CD4-positive, alpha-beta memory T cell (primary cell): ENCODE results near the gene BMAL1. TPM values are rescaled to one million over a fixed set of nuclear protein-coding genes. Genes with fewer than 3 reads are reported as not detected.

ENCODE experiments used
- CTCF ChIA-PET: fragments of 350-600 bp; sonication (Branson Sonifier 250); formaldehyde crosslinking; loops from one replicate; lab custom pipeline; 2021; ENCODE audit warnings: inconsistent platforms; ENCODE audit not compliant: partially characterized antibody; lab: Charles Lee
- POLR2A ChIA-PET: fragments of 350-600 bp; sonication (Branson Sonifier 250); formaldehyde crosslinking; loops from one replicate; lab custom pipeline; 2021; ENCODE audit not compliant: partially characterized antibody; lab: Charles Lee
- DNase-seq, 5 donors: peaks; one replicate each; pipeline versions ENCODE4 v3.0.0 to v3.0.0-alpha.2; 2020 to 2022; ENCODE audit warnings: mixed read lengths in 1 of 5
- H3K27ac ChIP-seq: one replicate; pipeline ENCODE4 v1.7.0; 2013; ENCODE audit warnings: low read depth, low read length
- H3K27me3 ChIP-seq: 2 replicates; pipeline ENCODE4 v1.7.0; 2013; ENCODE audit warnings: mild to moderate bottlenecking, low read length, moderate library complexity; ENCODE audit not compliant: insufficient read depth
- H3K36me3 ChIP-seq: 2 replicates; pipeline ENCODE4 v1.7.0; 2013; ENCODE audit warnings: mild to moderate bottlenecking, low read length, moderate library complexity; ENCODE audit not compliant: insufficient read depth
- H3K4me1 ChIP-seq: 2 replicates; pipeline ENCODE4 v1.7.0; 2013; ENCODE audit warnings: mild to moderate bottlenecking, low read length, moderate library complexity; ENCODE audit not compliant: insufficient read depth
- H3K4me3 ChIP-seq, 2 donors: one replicate each; pipeline ENCODE4 v1.7.0; 2013; ENCODE audit warnings: low read length in 2 of 2, mild to moderate bottlenecking in 1 of 2
- H3K9me3 ChIP-seq, 2 donors: one replicate each; pipeline ENCODE4 v1.7.0; 2013; ENCODE audit warnings: low read length in 2 of 2, control low read depth in 1 of 2; ENCODE audit not compliant: control insufficient read depth in 1 of 2
- H3K27ac Mint-ChIP-seq, 7 donors: one replicate each; pipeline ENCODE4 v1.8.0; 2020 to 2021; ENCODE audit warnings: mixed read lengths in 7 of 7, mild to moderate bottlenecking in 6 of 7, inconsistent platforms in 3 of 7, moderate library complexity in 3 of 7
- H3K27me3 Mint-ChIP-seq, 2 donors: one replicate each; pipeline ENCODE4 v1.8.0; 2020 to 2021; ENCODE audit warnings: mixed read lengths in 2 of 2
- H3K36me3 Mint-ChIP-seq, 2 donors: one replicate each; pipeline ENCODE4 v1.8.0; 2020 to 2021; ENCODE audit warnings: mixed read lengths in 2 of 2, inconsistent platforms in 1 of 2, mild to moderate bottlenecking in 1 of 2
- H3K4me1 Mint-ChIP-seq, 4 donors: one replicate each; pipeline ENCODE4 v1.8.0; 2020 to 2021; ENCODE audit warnings: mixed read lengths in 4 of 4, mild to moderate bottlenecking in 1 of 4
- H3K4me3 Mint-ChIP-seq, 8 donors: one replicate each; pipeline ENCODE4 v1.8.0; 2020 to 2021; ENCODE audit warnings: mixed read lengths in 8 of 8, mild to moderate bottlenecking in 7 of 8, moderate library complexity in 6 of 8, inconsistent platforms in 3 of 8
- H3K9me3 Mint-ChIP-seq, 8 donors: one replicate each; pipeline ENCODE4 v1.8.0; 2020 to 2021; ENCODE audit warnings: mixed read lengths in 8 of 8, mild to moderate bottlenecking in 5 of 8, inconsistent platforms in 3 of 8, moderate library complexity in 1 of 8
- intact Hi-C: fragments of 100-400 bp; cut with micrococcal nuclease; formaldehyde crosslinking; loops from one replicate; pipeline ENCODE4 v1.15.1; 2023
- polyA plus RNA-seq, 2 donors: library from polyadenylated mRNA; unstranded; fragments of 300-500 nt; fragmentation: Illumina TruSeq; gene quantifications; one replicate each; pipeline ENCODE4 v1.2.3, GENCODE V29; 2021
- total RNA-seq, 2 experiments: library from RNA; stranded (reverse); gene quantifications; one replicate each; pipeline ENCODE4 v1.2.3, GENCODE V29; 2021

The BMAL1 gene
- total and polyA plus RNA-seq, 4 experiments from 2014 or later, result 18.8 to 112 (median 69.9) TPM

DNA sequence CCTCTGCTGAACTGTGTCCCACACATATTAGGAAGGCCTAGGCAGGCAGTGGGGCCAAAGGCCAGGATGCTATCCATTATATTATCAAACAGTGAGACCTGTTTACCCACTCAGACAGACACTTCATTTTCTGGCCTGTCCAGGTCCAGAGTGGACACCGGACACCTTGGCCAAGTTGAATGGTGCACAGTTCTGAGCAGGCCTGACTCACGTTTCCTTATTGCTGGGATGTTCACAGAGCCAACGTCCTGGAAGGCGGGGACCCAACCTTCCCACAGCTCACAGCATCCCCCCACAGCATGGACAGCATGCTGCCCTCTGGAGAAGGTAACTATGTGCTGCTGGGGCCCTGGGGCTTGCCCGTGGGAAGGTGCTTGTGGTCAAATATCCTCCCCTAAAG lies 98.8 kb downstream of the BMAL1 start:
- intact Hi-C loops, result no loop called here
- H3K27ac Mint-ChIP-seq, result peak overlapping the region in 2 of 7 donors; percentile 62 to 68
- Histone ChIP-seq H3K9me3 (no peaks in the 10 kb centered on the region), H3K4me1 (no peaks in the 10 kb centered on the region), H3K4me3 (no peak overlapping the region), H3K36me3 (peaks cover 90% of the 10 kb centered on the region), H3K27ac (no peak overlapping the region), H3K27me3 (no peaks in the 10 kb centered on the region)
- POLR2A ChIA-PET, result no interaction called here
- H3K36me3 Mint-ChIP-seq, result peaks cover 58 to 79% of the 10 kb centered on the region in 2 donors
- no peak overlapping the region for H3K4me3 Mint-ChIP-seq
- H3K9me3 Mint-ChIP-seq, result no peaks in the 10 kb centered on the region
- CTCF ChIA-PET, result interaction anchor here (1.0 to 1.3 kb wide), 2 partner anchors 9 to 33 kb away, joined by 3 to 8 read pairs; no protein-coding TSS in a partner anchor
- no peak for DNase-seq
- H3K4me1 Mint-ChIP-seq, result peaks cover 0 to 2% (median 0%) of the 10 kb centered on the region in 4 donors
- no peaks in the 10 kb centered on the region for H3K27me3 Mint-ChIP-seq

GRCh38 chr11:13376838-13377237 lies 99.2 kb downstream of the BMAL1 start:
- Histone ChIP-seq H3K36me3 (peaks cover 90% of the 10 kb centered on the region), H3K9me3 (no peaks in the 10 kb centered on the region), H3K27ac (no peak overlapping the region), H3K27me3 (no peaks in the 10 kb centered on the region), H3K4me1 (no peaks in the 10 kb centered on the region), H3K4me3 (no peak overlapping the region)
- Mint-ChIP-seq H3K9me3 (no peaks in the 10 kb centered on the region), H3K4me1 (peaks cover 0 to 2% (median 0%) of the 10 kb centered on the region in 4 donors), H3K27me3 (no peaks in the 10 kb centered on the region), H3K4me3 (no peak overlapping the region), H3K27ac (peak overlapping the region in 5 of 7 donors; percentile 1 to 68 (median 53)), H3K36me3 (peaks cover 63 to 84% of the 10 kb centered on the region in 2 donors)
- intact Hi-C loops, result no loop called here
- POLR2A ChIA-PET, result no interaction called here
- no peak for DNase-seq
- CTCF ChIA-PET, result interaction anchor here (1.0 kb wide), 1 partner anchor 33 kb away, joined by 3 read pairs; no protein-coding TSS in a partner anchor

- Histone ChIP-seq H3K4me3 (no peak overlapping the region), H3K9me3 (no peaks in the 10 kb centered on the region), H3K36me3 (peaks cover 76% of the 10 kb centered on the region), H3K27me3 (no peaks in the 10 kb centered on the region), H3K4me1 (no peaks in the 10 kb centered on the region), H3K27ac (no peak overlapping the region)
- CTCF ChIA-PET, result interaction anchor here (1.3 to 1.5 kb wide), 2 partner anchors 9 to 42 kb away, joined by 3 read pairs; no protein-coding TSS in a partner anchor
- H3K27me3 Mint-ChIP-seq, result no peaks in the 10 kb centered on the region
- no peaks in the 10 kb centered on the region for H3K9me3 Mint-ChIP-seq
- peak overlapping the region in 4 of 7 donors; percentile 6 to 58 (median 26) for H3K27ac Mint-ChIP-seq
- H3K36me3 Mint-ChIP-seq, result peaks cover 72 to 96% of the 10 kb centered on the region in 2 donors
- no peak overlapping the region for H3K4me3 Mint-ChIP-seq
- intact Hi-C loops, result no loop called here
- POLR2A ChIA-PET, result no interaction called here
- peaks cover 0 to 2% (median 0%) of the 10 kb centered on the region in 4 donors for H3K4me1 Mint-ChIP-seq
- DNase-seq, result no peak
These were observed 100.7 kb downstream of the BMAL1 start for GRCh38 chr11:13378316-13378715.

DNA sequence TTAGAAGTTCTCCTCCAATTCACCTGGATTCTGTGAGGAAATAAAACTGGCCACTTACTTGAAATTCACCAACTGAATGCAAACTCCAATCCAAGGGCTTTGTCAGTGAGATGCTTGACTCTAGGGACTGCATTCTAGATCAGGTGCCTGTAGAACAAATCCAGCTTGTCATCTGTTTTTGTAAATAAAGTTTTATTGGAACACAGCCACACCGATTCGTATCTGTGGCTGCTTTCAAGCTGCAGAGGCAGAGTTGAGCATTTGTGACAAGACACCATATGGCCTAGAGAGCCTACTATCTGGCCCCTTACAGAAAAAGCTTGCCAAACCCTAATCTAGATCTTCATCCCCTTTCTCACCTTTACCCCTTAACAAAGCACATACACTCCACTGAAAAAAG lies 103.1 kb downstream of the BMAL1 start:
- no peak for DNase-seq
- H3K27me3 ChIP-seq, result no peaks in the 10 kb centered on the region
- H3K9me3 ChIP-seq, result no peaks in the 10 kb centered on the region
- intact Hi-C loops, result no loop called here
- Mint-ChIP-seq H3K27ac (peak overlapping the region in 4 of 7 donors; percentile 57 to 75 (median 71)), H3K36me3 (peaks cover 51 to 92% of the 10 kb centered on the region in 2 donors), H3K4me1 (peaks cover 0 to 1% (median 0%) of the 10 kb centered on the region in 4 donors), H3K27me3 (no peaks in the 10 kb centered on the region), H3K9me3 (no peaks in the 10 kb centered on the region), H3K4me3 (no peak overlapping the region)
- no peak overlapping the region for H3K27ac ChIP-seq
- no peak overlapping the region for H3K4me3 ChIP-seq
- H3K36me3 ChIP-seq, result peaks cover 61% of the 10 kb centered on the region
- H3K4me1 ChIP-seq, result no peaks in the 10 kb centered on the region
- ChIA-PET CTCF (interaction anchor here (1.0 to 1.6 kb wide), 2 partner anchors 14 to 35 kb away, joined by 3 to 4 read pairs; no protein-coding TSS in a partner anchor), POLR2A (no interaction called here)

DNA sequence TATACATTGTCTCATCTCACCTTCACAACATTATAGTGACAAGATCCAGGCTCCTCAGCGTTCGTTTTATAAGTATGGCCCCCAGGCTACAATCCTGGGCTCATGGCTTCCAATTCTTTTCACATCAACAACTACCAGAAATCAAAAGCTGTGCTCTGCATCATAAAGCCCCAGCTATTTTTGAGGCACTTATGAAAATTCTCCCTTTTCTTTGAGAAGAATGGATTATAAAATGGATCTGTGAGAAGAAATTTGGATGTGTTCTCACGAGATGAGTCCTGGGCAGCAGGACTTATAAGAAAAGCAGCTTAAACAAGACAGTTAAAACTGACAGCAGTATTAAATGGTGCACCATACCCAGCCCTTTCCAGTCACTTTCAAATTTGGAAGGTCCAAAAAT lies 105.2 kb downstream of the BMAL1 start:
- H3K27ac Mint-ChIP-seq, result peak overlapping the region in 5 of 7 donors; percentile 16 to 77 (median 36)
- CTCF ChIA-PET, result interaction anchor here (1.0 to 2.2 kb wide), 6 partner anchors 16 to 419 kb away, joined by 3 to 5 read pairs (median 4); no protein-coding TSS in a partner anchor

DNA sequence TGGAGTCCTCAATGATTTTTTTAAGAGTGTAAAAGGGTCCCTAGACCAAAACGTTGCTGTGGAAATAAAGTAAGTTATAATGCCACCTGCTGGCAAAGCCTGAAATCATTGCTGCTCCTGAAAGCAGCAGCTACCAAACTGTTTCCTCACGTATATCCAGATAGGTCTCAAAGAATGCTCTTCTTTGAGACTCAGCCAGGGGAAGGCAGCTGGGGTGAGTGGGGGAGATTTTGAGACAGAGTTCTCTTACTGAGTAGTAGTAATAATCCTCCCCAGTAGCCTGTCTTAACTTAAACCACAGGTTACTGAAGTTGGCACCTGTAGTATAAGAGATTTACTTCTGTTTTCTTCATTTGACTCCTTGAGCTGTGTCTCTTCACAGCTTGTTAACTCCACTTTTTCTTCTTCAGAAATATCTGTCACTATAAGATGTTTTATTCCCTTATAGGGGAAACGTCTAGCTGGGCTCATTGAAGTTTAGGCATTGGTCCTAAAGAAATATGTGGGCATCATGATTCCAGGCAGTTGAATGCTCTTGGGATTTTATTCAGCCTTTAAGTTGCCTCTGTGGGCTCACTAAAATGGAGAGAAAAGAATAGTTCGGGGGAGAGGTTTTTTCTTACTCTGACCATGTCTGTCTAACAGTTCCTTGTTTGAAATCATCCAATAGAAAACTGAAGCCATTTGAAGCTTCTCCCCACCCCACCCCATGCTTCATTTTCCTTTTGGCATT lies 107.5 kb downstream of the BMAL1 start:
- H3K27me3 Mint-ChIP-seq, result no peaks in the 10 kb centered on the region
- peak in 2 of 5 donors; percentile 11 to 16 for DNase-seq
- CTCF ChIA-PET, result interaction anchor here (0.8 to 2.3 kb wide), 17 partner anchors 9 to 202 kb away, joined by 3 to 8 read pairs (median 4); partner anchors contain the start of gene BTBD10
- no peaks in the 10 kb centered on the region for H3K9me3 Mint-ChIP-seq
- no peak overlapping the region for H3K4me3 Mint-ChIP-seq
- peaks cover 0 to 1% (median 0%) of the 10 kb centered on the region in 4 donors for H3K4me1 Mint-ChIP-seq
- POLR2A ChIA-PET, result no interaction called here
- Histone ChIP-seq H3K4me3 (no peak overlapping the region), H3K4me1 (no peaks in the 10 kb centered on the region), H3K36me3 (peaks cover 50% of the 10 kb centered on the region), H3K9me3 (no peaks in the 10 kb centered on the region), H3K27me3 (no peaks in the 10 kb centered on the region), H3K27ac (no peak overlapping the region)
- intact Hi-C loops, result loop anchor here (1.0 kb wide), 1 partner anchor 202 kb away; no protein-coding TSS in a partner anchor
- H3K27ac Mint-ChIP-seq, result peak overlapping the region; percentile 4 to 68 (median 57)
- peaks cover 48 to 89% of the 10 kb centered on the region in 2 donors for H3K36me3 Mint-ChIP-seq

More for the DNA sequence above, 105.2 kb downstream of the BMAL1 start:
- Mint-ChIP-seq H3K4me1 (peaks cover 0 to 1% (median 0%) of the 10 kb centered on the region in 4 donors), H3K4me3 (no peak overlapping the region), H3K9me3 (no peaks in the 10 kb centered on the region), H3K36me3 (peaks cover 43 to 91% of the 10 kb centered on the region in 2 donors), H3K27me3 (no peaks in the 10 kb centered on the region)
- H3K9me3 ChIP-seq, result no peaks in the 10 kb centered on the region
- POLR2A ChIA-PET, result no interaction called here
- H3K27me3 ChIP-seq, result no peaks in the 10 kb centered on the region
- H3K4me1 ChIP-seq, result no peaks in the 10 kb centered on the region
- H3K27ac ChIP-seq, result no peak overlapping the region
- peaks cover 59% of the 10 kb centered on the region for H3K36me3 ChIP-seq
- H3K4me3 ChIP-seq, result no peak overlapping the region
- intact Hi-C loops, result no loop called here
- DNase-seq, result no peak

- Mint-ChIP-seq H3K4me1 (peaks cover 0 to 1% (median 0%) of the 10 kb centered on the region in 4 donors), H3K27me3 (no peaks in the 10 kb centered on the region), H3K27ac (peak overlapping the region in 4 of 7 donors; percentile 21 to 75 (median 46)), H3K36me3 (peaks cover 42 to 80% of the 10 kb centered on the region in 2 donors), H3K4me3 (no peak overlapping the region), H3K9me3 (no peaks in the 10 kb centered on the region)
- no peak for DNase-seq
- H3K36me3 ChIP-seq, result peaks cover 43% of the 10 kb centered on the region
- H3K9me3 ChIP-seq, result no peaks in the 10 kb centered on the region
- no peaks in the 10 kb centered on the region for H3K27me3 ChIP-seq
- ChIA-PET POLR2A (no interaction called here), CTCF (interaction anchor here (1.1 to 2.3 kb wide), 6 partner anchors 11 to 81 kb away, joined by 3 to 8 read pairs (median 4); no protein-coding TSS in a partner anchor)
- H3K4me1 ChIP-seq, result no peaks in the 10 kb centered on the region
- no peak overlapping the region for H3K27ac ChIP-seq
- intact Hi-C loops, result no loop called here
- H3K4me3 ChIP-seq, result no peak overlapping the region
These were observed 109.0 kb downstream of the BMAL1 start for GRCh38 chr11:13386567-13386966.
